ENCODE measurements around the gene KMT2B. TPM values are rescaled to one million over a fixed set of nuclear protein-coding genes. Genes with fewer than 3 reads are reported as not detected.

The KMT2B gene, protein sequence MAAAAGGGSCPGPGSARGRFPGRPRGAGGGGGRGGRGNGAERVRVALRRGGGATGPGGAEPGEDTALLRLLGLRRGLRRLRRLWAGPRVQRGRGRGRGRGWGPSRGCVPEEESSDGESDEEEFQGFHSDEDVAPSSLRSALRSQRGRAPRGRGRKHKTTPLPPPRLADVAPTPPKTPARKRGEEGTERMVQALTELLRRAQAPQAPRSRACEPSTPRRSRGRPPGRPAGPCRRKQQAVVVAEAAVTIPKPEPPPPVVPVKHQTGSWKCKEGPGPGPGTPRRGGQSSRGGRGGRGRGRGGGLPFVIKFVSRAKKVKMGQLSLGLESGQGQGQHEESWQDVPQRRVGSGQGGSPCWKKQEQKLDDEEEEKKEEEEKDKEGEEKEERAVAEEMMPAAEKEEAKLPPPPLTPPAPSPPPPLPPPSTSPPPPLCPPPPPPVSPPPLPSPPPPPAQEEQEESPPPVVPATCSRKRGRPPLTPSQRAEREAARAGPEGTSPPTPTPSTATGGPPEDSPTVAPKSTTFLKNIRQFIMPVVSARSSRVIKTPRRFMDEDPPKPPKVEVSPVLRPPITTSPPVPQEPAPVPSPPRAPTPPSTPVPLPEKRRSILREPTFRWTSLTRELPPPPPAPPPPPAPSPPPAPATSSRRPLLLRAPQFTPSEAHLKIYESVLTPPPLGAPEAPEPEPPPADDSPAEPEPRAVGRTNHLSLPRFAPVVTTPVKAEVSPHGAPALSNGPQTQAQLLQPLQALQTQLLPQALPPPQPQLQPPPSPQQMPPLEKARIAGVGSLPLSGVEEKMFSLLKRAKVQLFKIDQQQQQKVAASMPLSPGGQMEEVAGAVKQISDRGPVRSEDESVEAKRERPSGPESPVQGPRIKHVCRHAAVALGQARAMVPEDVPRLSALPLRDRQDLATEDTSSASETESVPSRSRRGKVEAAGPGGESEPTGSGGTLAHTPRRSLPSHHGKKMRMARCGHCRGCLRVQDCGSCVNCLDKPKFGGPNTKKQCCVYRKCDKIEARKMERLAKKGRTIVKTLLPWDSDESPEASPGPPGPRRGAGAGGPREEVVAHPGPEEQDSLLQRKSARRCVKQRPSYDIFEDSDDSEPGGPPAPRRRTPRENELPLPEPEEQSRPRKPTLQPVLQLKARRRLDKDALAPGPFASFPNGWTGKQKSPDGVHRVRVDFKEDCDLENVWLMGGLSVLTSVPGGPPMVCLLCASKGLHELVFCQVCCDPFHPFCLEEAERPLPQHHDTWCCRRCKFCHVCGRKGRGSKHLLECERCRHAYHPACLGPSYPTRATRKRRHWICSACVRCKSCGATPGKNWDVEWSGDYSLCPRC (N-terminal part only)
- 18.4 and 20.0 TPM in 2 replicates for polyA plus RNA-seq (2013)

- Histone ChIP-seq H4K8ac (ENCODE audit: low read depth, low read length) (peak within 1 kb of the TSS; percentile 82), H3K14ac (ENCODE audit: low read length) (peak within 1 kb of the TSS; percentile 40), H3K4me2 (ENCODE audit: low read length) (peak within 1 kb of the TSS; percentile 98), H3K18ac (ENCODE audit: low read length) (peak within 1 kb of the TSS; percentile 65), H3K4me1 (ENCODE audit: control insufficient read depth in 1 of 2, insufficient read depth in 2 of 2, low read length in 2 of 2) (peaks cover 10 to 15% of the 10 kb centered on the region in 2 experiments), H2AK5ac (ENCODE audit: low read length) (no peak within 1 kb of the TSS), H3K9me3 (ENCODE audit: insufficient read depth, low read depth, low read length) (no peaks in the 10 kb centered on the region), H3K4me3 (ENCODE audit: low read depth, low read length) (peak within 1 kb of the TSS; percentile 88), H3K27me3 (ENCODE audit: insufficient read depth, low read length) (no peaks in the 10 kb centered on the region), H3K9ac (ENCODE audit: low read length) (peak within 1 kb of the TSS; percentile 91), H2BK5ac (ENCODE audit: low read depth, low read length, poor library complexity) (peak within 1 kb of the TSS; percentile 3), H2BK120ac (ENCODE audit: insufficient read depth, low read length, poor library complexity) (no peak within 1 kb of the TSS), H4K91ac (ENCODE audit: low read depth, low read length) (peak within 1 kb of the TSS; percentile 56), H3K79me2 (ENCODE audit: control insufficient read depth, insufficient read depth, low read length, poor library complexity) (peaks cover 10% of the 10 kb centered on the region), H3K23ac (ENCODE audit: low read length) (no peak within 1 kb of the TSS), H4K12ac (ENCODE audit: low read depth, low read length) (peak within 1 kb of the TSS; percentile 31), H2AFZ (ENCODE audit: insufficient read depth, low read length, poor library complexity) (peak within 1 kb of the TSS; percentile 82), H3K79me1 (ENCODE audit: low read length) (peaks cover 6% of the 10 kb centered on the region), H3K27ac (ENCODE audit: low read depth, low read length) (peak within 1 kb of the TSS; percentile 62), H3K36me3 (ENCODE audit: control insufficient read depth in 1 of 2, insufficient read depth in 2 of 2, low read length in 2 of 2) (peaks cover 29% of the 10 kb centered on the region in 2 experiments), H2BK12ac (ENCODE audit: low read length) (no peak within 1 kb of the TSS), H3K4ac (ENCODE audit: low read depth, low read length) (peak within 1 kb of the TSS; percentile 42)
- WGBS (ENCODE audit: extremely low coverage, insufficient coverage, insufficient read length), result no CpG with 5 or more reads among the region's 109 CpGs
- DNase-seq, result no peak
Measured at GRCh38 chr19:35717665-35718344, at the start of gene KMT2B. Gene KMT2B, plus strand, starts transcription at chr19:35718003. Its CDS starts 16 bp downstream, at chr19:35718019.

- H4K8ac ChIP-seq (ENCODE audit: low read depth, low read length), result no peak overlapping the region
- no peaks in the 10 kb centered on the region for H3K27me3 ChIP-seq (ENCODE audit: insufficient read depth, low read length)
- peaks cover 4% of the 10 kb centered on the region in 2 experiments for H3K4me1 ChIP-seq (ENCODE audit: control insufficient read depth in 1 of 2, insufficient read depth in 2 of 2, low read length in 2 of 2)
- WGBS (ENCODE audit: extremely low coverage, insufficient coverage, insufficient read length), result no CpG with 5 or more reads among the region's 6 CpGs
- no peak overlapping the region for H2AK5ac ChIP-seq (ENCODE audit: low read length)
- H2BK12ac ChIP-seq (ENCODE audit: low read length), result no peak overlapping the region
- no peaks in the 10 kb centered on the region for H3K79me1 ChIP-seq (ENCODE audit: low read length)
- no peak overlapping the region for H2BK120ac ChIP-seq (ENCODE audit: insufficient read depth, low read length, poor library complexity)
- no peak overlapping the region for H3K27ac ChIP-seq (ENCODE audit: low read depth, low read length)
- H4K12ac ChIP-seq (ENCODE audit: low read depth, low read length), result no peak overlapping the region
- no peak overlapping the region for H3K14ac ChIP-seq (ENCODE audit: low read length)
- H3K4ac ChIP-seq (ENCODE audit: low read depth, low read length), result no peak overlapping the region
- no peak overlapping the region for H4K91ac ChIP-seq (ENCODE audit: low read depth, low read length)
- H3K79me2 ChIP-seq (ENCODE audit: control insufficient read depth, insufficient read depth, low read length, poor library complexity), result no peaks in the 10 kb centered on the region
- H3K9me3 ChIP-seq (ENCODE audit: insufficient read depth, low read depth, low read length), result peaks cover 1% of the 10 kb centered on the region
- H2BK5ac ChIP-seq (ENCODE audit: low read depth, low read length, poor library complexity), result no peak overlapping the region
- no peak overlapping the region for H3K4me3 ChIP-seq (ENCODE audit: low read depth, low read length)
- no peak overlapping the region for H2AFZ ChIP-seq (ENCODE audit: insufficient read depth, low read length, poor library complexity)
- no peak overlapping the region for H3K23ac ChIP-seq (ENCODE audit: low read length)
- H3K4me2 ChIP-seq (ENCODE audit: low read length), result no peak overlapping the region
- DNase-seq, result no peak
- peaks cover 0 to 2% of the 10 kb centered on the region in 2 experiments for H3K36me3 ChIP-seq (ENCODE audit: control insufficient read depth in 1 of 2, insufficient read depth in 2 of 2, low read length in 2 of 2)
- no peak overlapping the region for H3K18ac ChIP-seq (ENCODE audit: low read length)
- no peak overlapping the region for H3K9ac ChIP-seq (ENCODE audit: low read length)
Measured at GRCh38 chr19:35669566-35669965, 48.2 kb upstream of the KMT2B start.

- Histone ChIP-seq H3K79me2 (ENCODE audit: control insufficient read depth, insufficient read depth, low read length, poor library complexity) (no peaks in the 10 kb centered on the region), H3K79me1 (ENCODE audit: low read length) (no peaks in the 10 kb centered on the region), H3K9me3 (ENCODE audit: insufficient read depth, low read depth, low read length) (peaks cover 1% of the 10 kb centered on the region), H3K23ac (ENCODE audit: low read length) (no peak overlapping the region), H3K4me3 (ENCODE audit: low read depth, low read length) (no peak overlapping the region), H2BK120ac (ENCODE audit: insufficient read depth, low read length, poor library complexity) (no peak overlapping the region), H4K8ac (ENCODE audit: low read depth, low read length) (no peak overlapping the region), H2BK12ac (ENCODE audit: low read length) (no peak overlapping the region), H3K4me2 (ENCODE audit: low read length) (no peak overlapping the region), H3K36me3 (ENCODE audit: control insufficient read depth in 1 of 2, insufficient read depth in 2 of 2, low read length in 2 of 2) (peaks cover 0 to 2% of the 10 kb centered on the region in 2 experiments), H3K14ac (ENCODE audit: low read length) (no peak overlapping the region), H2AK5ac (ENCODE audit: low read length) (no peak overlapping the region), H3K27ac (ENCODE audit: low read depth, low read length) (no peak overlapping the region), H3K4me1 (ENCODE audit: control insufficient read depth in 1 of 2, insufficient read depth in 2 of 2, low read length in 2 of 2) (peaks cover 4% of the 10 kb centered on the region in 2 experiments), H3K27me3 (ENCODE audit: insufficient read depth, low read length) (no peaks in the 10 kb centered on the region), H4K91ac (ENCODE audit: low read depth, low read length) (no peak overlapping the region), H2AFZ (ENCODE audit: insufficient read depth, low read length, poor library complexity) (no peak overlapping the region), H3K4ac (ENCODE audit: low read depth, low read length) (no peak overlapping the region), H3K9ac (ENCODE audit: low read length) (no peak overlapping the region), H4K12ac (ENCODE audit: low read depth, low read length) (no peak overlapping the region), H3K18ac (ENCODE audit: low read length) (no peak overlapping the region), H2BK5ac (ENCODE audit: low read depth, low read length, poor library complexity) (no peak overlapping the region)
- no peak for DNase-seq
- WGBS (ENCODE audit: extremely low coverage, insufficient coverage, insufficient read length), result no CpG with 5 or more reads among the region's 4 CpGs
Measured at GRCh38 chr19:35669974-35670373, 47.8 kb upstream of the KMT2B start.

Measured in trophoblast cell (in vitro differentiated cells and primary cell).